Measurements from ENCODE around the gene NYNRIN.

NYNRIN gene

GRCh38 chr14:24399999-24400718 is 1.4 kb downstream of the NYNRIN start:
- no peak for DNase-seq (ENCODE audit: low read depth, low spot score)
- CTCF ChIA-PET, result interaction anchor here (1.1 to 28.4 kb wide), 7 partner anchors 9 to 67 kb away, joined by 3 to 557 read pairs (median 7); partner anchors contain the start of genes CBLN3 and KHNYN
- H3K4me3 ChIP-seq (ENCODE audit: low read depth, low read length), result peak overlapping the region; percentile 69
- TF ChIP-seq CTCF (IDR thresholded peaks at IDR 0.05; ENCODE audit: insufficient read depth, low read length, missing control alignments), result no peak
- POLR2A ChIA-PET, result no interaction called here

- POLR2A ChIA-PET, result interaction anchor here (0.8 kb wide), 1 partner anchor 28 kb away, joined by 3 read pairs; the partner anchor contains the start of genes CBLN3 and KHNYN
- DNase-seq (ENCODE audit: low read depth, low spot score), result no peak
- CTCF ChIA-PET, result interaction anchor here (1.7 to 28.4 kb wide), 6 partner anchors 12 to 69 kb away, joined by 3 to 557 read pairs (median 7); partner anchors contain the start of genes CBLN3 and KHNYN
- no peak for TF ChIP-seq CTCF (IDR thresholded peaks at IDR 0.05; ENCODE audit: insufficient read depth, low read length, missing control alignments)
- no peak overlapping the region for H3K4me3 ChIP-seq (ENCODE audit: low read depth, low read length)
Observed at GRCh38 chr14:24401810-24402702, 3.3 kb downstream of the NYNRIN start.

- no peak for TF ChIP-seq CTCF (IDR thresholded peaks at IDR 0.05; ENCODE audit: insufficient read depth, low read length, missing control alignments)
- ChIA-PET POLR2A (interaction anchor here (0.6 kb wide), 1 partner anchor 28 kb away, joined by 3 read pairs; no protein-coding TSS in a partner anchor), CTCF (interaction anchor here (1.0 to 28.4 kb wide), 5 partner anchors 21 to 70 kb away, joined by 4 to 557 read pairs (median 7); partner anchors contain the start of genes CBLN3 and KHNYN)
- H3K4me3 ChIP-seq (ENCODE audit: low read depth, low read length), result no peak overlapping the region
- DNase-seq (ENCODE audit: low read depth, low spot score), result no peak
Observed at GRCh38 chr14:24403294-24403998, 4.6 kb downstream of the NYNRIN start.

- DNase-seq (ENCODE audit: low read depth, low spot score), result no peak
- TF ChIP-seq CTCF (IDR thresholded peaks at IDR 0.05; ENCODE audit: insufficient read depth, low read length, missing control alignments), result no peak
- no peak overlapping the region for H3K4me3 ChIP-seq (ENCODE audit: low read depth, low read length)
- ChIA-PET CTCF (interaction anchor here (0.9 to 28.4 kb wide), 7 partner anchors 20 to 82 kb away, joined by 3 to 557 read pairs (median 5); partner anchors contain the start of genes ADCY4, CBLN3 and KHNYN), POLR2A (no interaction called here)
Observed at GRCh38 chr14:24404814-24405213, 6.0 kb downstream of the NYNRIN start.

- no peak for TF ChIP-seq CTCF (IDR thresholded peaks at IDR 0.05; ENCODE audit: insufficient read depth, low read length, missing control alignments)
- CTCF ChIA-PET, result interaction anchor here (1.1 to 28.4 kb wide), 7 partner anchors 18 to 98 kb away, joined by 3 to 557 read pairs (median 6); partner anchors contain the start of genes ADCY4, CBLN3, CIDEB and KHNYN
- no peak overlapping the region for H3K4me3 ChIP-seq (ENCODE audit: low read depth, low read length)
- DNase-seq (ENCODE audit: low read depth, low spot score), result no peak
- POLR2A ChIA-PET, result no interaction called here
Observed at GRCh38 chr14:24406416-24406815, 7.6 kb downstream of the NYNRIN start.

Measured in AG04449 (cell line).